GM21390 (cell line): ENCODE data around the gene SVOP.
"Not testable (repeated sequence)": the region's sequence is repeated elsewhere in the genome, so short reads cannot be mapped to it uniquely, and the experiment has no call there.

ENCODE experiments used
- ATAC-seq: cut with Tn5 transposase; IDR thresholded peaks from one replicate; pipeline ENCODE4 v1.9.1; 2021; ENCODE audit not compliant: unreplicated experiment

SVOP gene, protein sequence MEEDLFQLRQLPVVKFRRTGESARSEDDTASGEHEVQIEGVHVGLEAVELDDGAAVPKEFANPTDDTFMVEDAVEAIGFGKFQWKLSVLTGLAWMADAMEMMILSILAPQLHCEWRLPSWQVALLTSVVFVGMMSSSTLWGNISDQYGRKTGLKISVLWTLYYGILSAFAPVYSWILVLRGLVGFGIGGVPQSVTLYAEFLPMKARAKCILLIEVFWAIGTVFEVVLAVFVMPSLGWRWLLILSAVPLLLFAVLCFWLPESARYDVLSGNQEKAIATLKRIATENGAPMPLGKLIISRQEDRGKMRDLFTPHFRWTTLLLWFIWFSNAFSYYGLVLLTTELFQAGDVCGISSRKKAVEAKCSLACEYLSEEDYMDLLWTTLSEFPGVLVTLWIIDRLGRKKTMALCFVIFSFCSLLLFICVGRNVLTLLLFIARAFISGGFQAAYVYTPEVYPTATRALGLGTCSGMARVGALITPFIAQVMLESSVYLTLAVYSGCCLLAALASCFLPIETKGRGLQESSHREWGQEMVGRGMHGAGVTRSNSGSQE

GRCh38 chr12:109020796-109021380 lies at the start of gene SVOP:
Gene SVOP, minus strand, starts transcription at chr12:109021068. Its CDS starts 200 bp downstream, at chr12:109020868.
- no peak for ATAC-seq

GRCh38 chr12:109069307-109070271 lies 48.7 kb upstream of the SVOP start:
- ATAC-seq = no peak

DNA sequence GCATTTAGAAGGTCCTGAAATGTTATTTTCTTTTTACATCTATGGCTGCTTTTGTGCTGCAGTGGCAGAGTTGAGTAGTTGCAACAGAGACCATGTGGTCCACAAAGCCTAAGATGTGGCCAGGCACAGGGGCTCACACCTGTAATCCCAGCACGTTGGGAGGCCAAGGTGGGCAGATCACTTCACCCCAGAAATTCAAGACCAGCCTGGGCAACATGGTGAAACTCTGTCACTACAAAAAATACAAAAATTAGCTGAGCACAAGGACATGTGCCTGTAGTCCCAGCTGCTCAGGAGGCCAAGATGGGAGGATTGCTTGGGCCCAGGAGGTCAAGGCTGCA lies 45.0 kb upstream of the SVOP start:
- ATAC-seq = no peak

DNA sequence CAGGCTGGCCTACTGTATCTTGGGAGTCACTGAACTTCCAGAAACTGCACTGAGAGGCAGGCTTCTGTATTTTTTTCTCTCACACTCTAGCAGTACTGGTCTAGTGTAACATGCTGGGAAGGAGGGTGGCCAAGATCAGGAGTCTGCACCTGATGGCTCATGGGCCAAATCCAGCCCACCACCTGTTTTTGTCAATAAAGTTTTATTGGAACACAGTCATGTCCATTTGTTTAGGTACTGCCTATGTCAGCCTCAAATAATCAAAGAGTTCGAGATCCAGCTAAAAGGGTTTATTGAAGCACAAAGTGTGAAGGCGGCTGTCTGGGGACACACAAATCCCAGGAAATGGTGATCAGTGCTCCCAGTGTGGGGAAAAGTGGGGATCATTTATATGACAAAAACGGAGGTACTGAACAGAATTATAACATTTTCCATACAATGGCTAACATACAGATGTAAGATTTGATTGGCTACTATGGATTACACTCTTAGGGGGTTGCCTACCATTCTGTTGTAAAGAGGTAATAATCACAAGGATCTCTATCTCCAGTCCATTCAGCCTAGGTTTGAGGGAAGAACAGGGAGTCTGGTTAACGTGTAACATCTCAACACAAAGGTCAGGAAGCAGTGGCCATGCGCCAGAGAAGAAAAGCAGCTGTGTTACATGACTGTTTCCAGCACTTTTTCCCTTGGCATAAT lies 44.4 kb upstream of the SVOP start:
- ATAC-seq = no peak

DNA sequence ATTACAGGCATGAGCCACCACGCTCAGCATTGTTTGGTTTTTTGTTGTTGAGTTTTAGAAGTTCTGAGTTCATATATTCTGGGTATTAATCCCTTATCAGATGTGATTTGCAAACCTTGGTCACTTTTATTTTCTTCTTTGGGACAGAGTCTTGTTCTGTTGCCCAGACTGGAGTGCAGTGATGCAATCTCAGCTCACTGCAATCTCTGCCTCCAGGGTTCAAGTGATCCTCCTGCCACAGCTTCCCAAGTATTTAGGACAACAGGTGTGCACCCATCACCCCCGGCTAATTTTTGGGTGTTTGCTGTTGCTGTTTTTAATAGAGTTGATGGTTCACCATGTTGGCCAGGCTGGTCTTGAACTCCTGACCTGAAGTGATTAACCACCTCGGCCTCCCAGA lies 43.3 kb upstream of the SVOP start:
- ATAC-seq = no peak

- ATAC-seq = no peak
These were observed 37.9 kb upstream of the SVOP start for GRCh38 chr12:109058773-109059172.

DNA sequence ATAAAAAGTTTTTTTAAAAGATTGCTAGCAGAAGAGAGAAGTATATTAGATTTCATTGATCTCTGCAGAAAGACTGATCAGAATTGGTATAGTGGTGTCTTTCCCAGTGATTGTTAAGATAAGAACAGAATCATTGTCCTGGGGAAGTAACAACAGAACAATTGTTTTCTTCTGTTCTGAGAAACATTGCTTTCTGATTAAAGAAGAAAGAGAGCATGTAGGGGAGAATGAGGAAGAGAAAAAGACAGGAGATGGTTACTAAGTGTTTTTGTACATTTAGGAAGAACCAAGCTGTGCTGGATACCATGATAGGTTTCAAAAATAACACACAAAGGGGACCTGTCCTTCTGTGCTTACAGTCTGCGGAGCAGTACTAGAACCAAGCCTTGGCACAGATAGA lies 36.5 kb upstream of the SVOP start:
- no peak for ATAC-seq

GRCh38 chr12:109056891-109057290 lies 36.0 kb upstream of the SVOP start:
- ATAC-seq = no peak

- no peak for ATAC-seq
These were observed 33.7 kb upstream of the SVOP start for GRCh38 chr12:109054520-109054919.

GRCh38 chr12:109054124-109054513 lies 33.3 kb upstream of the SVOP start:
- ATAC-seq = peak; percentile 2

- ATAC-seq = peak; percentile 54
These were observed 32.7 kb upstream of the SVOP start for GRCh38 chr12:109053382-109054123.

DNA sequence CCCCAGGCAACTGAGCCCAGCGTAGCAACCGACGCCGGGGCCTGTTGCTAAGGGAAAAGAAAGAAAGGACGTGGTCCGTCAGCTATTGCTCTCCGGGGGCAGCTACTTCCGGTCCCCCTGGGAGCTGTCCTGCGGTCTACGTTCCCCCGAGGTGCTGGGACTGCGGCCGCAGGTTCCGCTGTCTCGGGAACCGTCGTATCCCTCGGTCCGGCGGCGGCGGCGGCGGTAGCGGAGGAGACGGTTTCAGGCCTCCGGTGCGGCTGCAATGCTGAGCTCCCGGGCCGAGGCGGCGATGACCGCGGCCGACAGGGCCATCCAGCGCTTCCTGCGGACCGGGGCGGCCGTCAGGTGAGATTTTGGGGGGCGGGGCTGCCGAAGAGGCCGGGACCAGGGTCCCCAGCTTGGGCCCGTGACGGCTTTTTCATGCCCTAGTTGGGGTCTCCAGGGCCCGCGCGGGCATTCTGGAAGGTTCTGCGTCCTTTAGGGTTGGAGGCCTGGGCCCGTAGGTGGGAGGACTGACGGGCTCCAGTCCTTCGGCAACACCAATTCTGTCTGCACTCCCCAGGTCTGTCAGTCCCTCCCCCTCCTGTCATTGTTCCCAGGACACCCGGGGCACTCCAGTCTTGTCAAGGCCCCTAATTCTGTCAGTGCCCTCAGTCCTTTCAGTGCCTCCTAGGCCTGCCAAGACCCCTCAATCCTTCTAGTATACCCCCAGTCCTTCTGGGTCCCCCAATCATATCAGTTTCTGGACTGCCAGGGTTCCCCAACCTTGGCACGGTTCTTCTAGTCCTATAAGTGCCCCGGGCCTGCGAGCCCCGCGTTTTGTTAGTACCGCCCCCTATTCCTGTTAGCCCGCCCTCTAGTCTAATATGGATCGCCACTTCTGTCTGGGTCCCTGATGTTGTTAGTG lies 31.8 kb upstream of the SVOP start, which contains the start of gene USP30:
TSS of gene USP30 (plus strand) at position 163 of the 910 bp plus-strand sequence. CDS start at position 266, 103 bp downstream.
- ATAC-seq = peak; percentile 71

DNA sequence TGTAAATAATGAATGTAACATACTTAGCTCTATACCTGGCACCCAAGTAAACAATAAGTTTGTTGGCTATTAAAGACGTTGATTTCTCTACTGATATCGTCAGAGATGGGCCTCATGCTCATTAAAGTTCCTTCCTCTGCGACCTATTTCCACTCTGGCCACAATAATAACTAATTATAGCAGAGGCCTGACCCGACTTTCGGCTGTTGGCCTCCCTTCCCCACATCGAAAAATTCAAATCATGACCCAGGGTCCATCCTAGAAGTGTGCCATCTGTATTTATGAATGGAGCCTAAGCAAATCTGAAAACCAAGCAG lies 31.2 kb upstream of the SVOP start:
- ATAC-seq = no peak

DNA sequence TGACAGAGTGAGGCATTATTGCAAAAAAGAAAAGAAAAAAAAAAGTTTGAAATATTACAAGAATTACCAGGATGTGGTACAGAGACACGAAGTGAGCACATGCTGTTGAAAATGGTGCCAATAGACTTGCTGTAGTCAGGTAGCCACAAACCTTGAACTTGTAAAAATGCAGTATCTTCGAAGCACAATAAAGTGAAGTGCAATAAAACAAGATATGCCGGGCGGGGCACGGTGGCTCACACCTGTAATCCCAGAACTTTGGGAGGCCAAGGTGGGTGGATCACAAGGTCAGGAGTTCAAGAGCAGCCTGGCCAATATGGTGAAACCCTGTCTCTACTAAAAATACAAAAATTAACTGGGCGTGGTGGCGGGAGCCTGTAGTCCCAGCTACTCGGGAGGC lies 28.9 kb upstream of the SVOP start:
- not testable (repeated sequence) for ATAC-seq

DNA sequence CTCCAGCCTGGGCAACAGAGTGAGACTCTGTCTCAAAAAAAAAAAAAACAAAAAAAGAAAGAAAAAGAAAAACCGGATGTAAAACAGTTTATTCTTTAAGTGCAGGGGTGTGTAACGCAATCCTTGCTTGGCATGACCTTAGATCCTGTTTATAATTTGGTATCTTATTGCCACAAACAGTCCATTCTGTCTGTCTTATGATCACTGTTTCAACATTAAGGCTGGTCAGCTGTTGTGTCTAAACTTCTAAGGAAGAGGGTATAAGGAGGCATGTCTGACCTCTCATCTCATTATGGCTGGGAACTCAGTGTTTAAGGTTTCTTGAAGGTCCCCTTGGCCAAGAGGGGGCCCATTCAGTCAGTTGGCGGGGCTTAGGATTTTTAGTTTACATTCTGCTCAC lies 27.8 kb upstream of the SVOP start:
- ATAC-seq = not testable (repeated sequence)

- no peak for ATAC-seq
These were observed 26.4 kb upstream of the SVOP start for GRCh38 chr12:109047081-109047805.

DNA sequence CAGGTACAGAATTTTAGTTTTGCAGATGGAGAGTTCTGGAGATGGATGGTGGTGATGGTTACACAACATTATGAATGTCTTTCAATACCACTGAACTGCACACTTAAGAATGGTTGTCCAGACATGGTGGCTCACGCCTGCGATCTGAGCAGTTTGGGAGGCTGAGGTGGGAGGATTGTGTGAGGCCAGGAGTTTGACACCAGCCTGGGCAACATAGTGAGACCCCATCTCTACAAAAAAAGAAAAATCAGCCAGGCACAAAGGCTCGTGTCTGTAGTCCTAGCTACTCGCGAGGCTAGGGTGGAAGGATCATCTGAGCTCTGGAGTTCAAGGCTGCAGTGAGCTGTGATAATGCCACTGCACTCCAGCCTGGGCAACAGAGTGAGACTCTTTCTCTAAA lies 23.4 kb upstream of the SVOP start:
- no peak for ATAC-seq

DNA sequence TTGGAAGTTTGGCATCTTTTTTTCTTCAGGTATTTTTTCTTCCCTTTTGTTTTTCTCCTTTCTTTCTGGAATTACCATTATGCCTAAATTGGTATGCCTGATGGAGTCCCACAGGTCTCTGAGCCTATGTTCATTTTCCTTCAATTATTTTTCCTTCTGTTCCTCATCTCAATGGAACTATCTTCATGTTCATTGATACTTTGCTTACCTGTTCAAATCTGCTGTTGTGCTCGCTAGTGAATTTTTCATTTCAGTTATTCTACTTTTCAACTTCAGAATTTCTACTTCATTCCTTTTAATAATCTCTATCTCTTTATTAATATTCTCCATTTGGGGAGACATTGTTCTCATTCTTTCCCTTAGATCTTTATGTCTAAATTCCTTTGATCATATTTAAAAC lies 16.1 kb upstream of the SVOP start:
- ATAC-seq = no peak
